Spleen (tissue), 11 donors: ENCODE results near the gene ZNF524. TPM values are rescaled to one million over a fixed set of nuclear protein-coding genes. Genes with fewer than 3 reads are reported as not detected.

ENCODE experiments used
- DNase-seq: peaks from one replicate; pipeline ENCODE4 v3.0.0-alpha.2; 2020
- H3K27ac ChIP-seq, 8 donors: fragments of 200-600 bp; sonication (generic) in 7 of 8; 1 replicate in 4 of 8; 2 replicates in 4 of 8; pipeline versions ENCODE4 v1.5.0 to v1.8.0; 2016 to 2021; ENCODE audit warnings: inconsistent platforms in 4 of 8, mild to moderate bottlenecking in 4 of 8, moderate library complexity in 1 of 8
- H3K27me3 ChIP-seq, 7 donors: fragments of 200-600 bp; sonication (generic) in 6 of 7; replicated peaks in 1 of 7; 1 replicate in 4 of 7; 2 replicates in 3 of 7; pipeline versions ENCODE4 v1.5.0 to v1.8.0; 2016 to 2021; ENCODE audit warnings: inconsistent platforms in 3 of 7, mild to moderate bottlenecking in 1 of 7
- H3K36me3 ChIP-seq, 6 donors: fragments of 200-600 bp; sonication (generic) in 5 of 6; 1 replicate in 4 of 6; 2 replicates in 2 of 6; pipeline versions ENCODE4 v1.5.0 to v1.8.0; 2016 to 2021; ENCODE audit warnings: inconsistent platforms in 2 of 6
- H3K4me1 ChIP-seq, 6 donors: fragments of 200-600 bp; sonication (generic) in 5 of 6; 1 replicate in 3 of 6; 2 replicates in 3 of 6; pipeline versions ENCODE4 v1.5.0 to v1.8.0; 2016 to 2021; ENCODE audit warnings: inconsistent platforms in 3 of 6
- H3K4me3 ChIP-seq, 8 donors: fragments of 200-600 bp; sonication (generic) in 7 of 8; 1 replicate in 4 of 8; 2 replicates in 4 of 8; pipeline versions ENCODE4 v1.5.0 to v1.8.0; 2016 to 2021; ENCODE audit warnings: inconsistent platforms in 4 of 8, mild to moderate bottlenecking in 4 of 8, moderate library complexity in 2 of 8
- H3K9me3 ChIP-seq, 8 donors: fragments of 200-600 bp; sonication (generic) in 7 of 8; 1 replicate in 4 of 8; 2 replicates in 4 of 8; pipeline versions ENCODE4 v1.5.0 to v1.8.0; 2016 to 2021; ENCODE audit warnings: inconsistent platforms in 4 of 8
- CTCF ChIP-seq, 11 experiments: fragments of 200-600 bp in 7 of 11; fragments of 450-650 bp in 4 of 11; sonication (generic) in 4 of 11; IDR thresholded peaks in 8 of 11; conservative IDR thresholded peaks in 3 of 11; 1 replicate in 7 of 11; 2 replicates in 4 of 11; pipeline versions ENCODE4 v1.4.0 to v1.8.0; 2016 to 2021; ENCODE audit warnings: antibody characterized with exemption in 11 of 11, inconsistent platforms in 4 of 11, mild to moderate bottlenecking in 1 of 11
- POLR2A ChIP-seq, 3 donors: fragments of 450-650 bp; IDR thresholded peaks; one replicate each; pipeline ENCODE4 v1.5.1; 2017; ENCODE audit warnings: antibody characterized with exemption in 3 of 3, mild to moderate bottlenecking in 1 of 3
- POLR2AphosphoS5 ChIP-seq, 3 donors: sonication (generic); formaldehyde crosslinking; IDR thresholded peaks; one replicate each; pipeline ENCODE4 v1.5.1; 2017; ENCODE audit warnings: antibody characterized with exemption in 3 of 3
- WGBS, 5 donors: extraction: QIAGEN DNeasy Blood & Tissue Kit in 3 of 5; methylation state at CpG; one replicate each; pipeline versions ENCODE4 v1.1.5 to v1.1.7; 2013 to 2018; 5-methylcytosine and 5-hydroxymethylcytosine counted together
- intact Hi-C: fragments of 100-400 bp; cut with DNase I; formaldehyde crosslinking; loops from one replicate; pipeline ENCODE4 v1.15.0; 2023; ENCODE audit warnings: low total_unique reads
- polyA plus RNA-seq, 3 donors: library from polyadenylated mRNA; stranded (reverse); fragments of 200-250 nt; gene quantifications; one replicate each; pipeline ENCODE4 v1.2.1, GENCODE V29; 2013
- total RNA-seq, 7 donors: library from RNA; depleted of rRNA in 3 of 7; stranded (reverse); fragments of >200 nt in 3 of 7; fragmentation: NEBNext Ultra II Directional in 4 of 7; extraction: Animal tissue kit (Norgen Biotek cat#: 25700) in 4 of 7; gene quantifications; one replicate each; pipeline versions ENCODE4 v1.1.0 to v1.2.1, GENCODE V29; 2016 to 2021
- donor health status: healthy with polysubstance abuse.
- donor health status: DM: no; HTN: no; CAD: no; lungs with moderate emphysema.
- donor health status: DM: no; HTN: no; CAD: no.
- donor health status: Bipolar disorder and iron deficiency.
- donor health status: healthy.
- donor health status: DM: no; HTN: no; CAD: no.
- donor health status: DM: yes; HTN: yes; CAD: no.

ZNF524 gene
- total and polyA plus RNA-seq, 10 donors: 19.7 to 57.8 (median 30.2) TPM

- peak; percentile 82 for DNase-seq
- H3K9me3 ChIP-seq: no peaks in the 10 kb centered on the region
- no peak for TF ChIP-seq POLR2AphosphoS5 (IDR thresholded peaks at IDR 0.05)
- peaks cover 0 to 29% (median 0%) of the 10 kb centered on the region in 6 donors for H3K36me3 ChIP-seq
- no peak overlapping the region for H3K27ac ChIP-seq
- H3K27me3 ChIP-seq: peaks cover 0 to 9% (median 0%) of the 10 kb centered on the region in 7 donors
- H3K4me3 ChIP-seq: no peak overlapping the region
- WGBS, 5 donors: 83 to 95% (median 88%) methylated on average over 18 of the region's 18 CpGs
- H3K4me1 ChIP-seq: peaks cover 32 to 76% (median 56%) of the 10 kb centered on the region in 6 donors
- intact Hi-C loops: no loop called here
Measured at GRCh38 chr19:55651236-55651635, 51.1 kb downstream of the ZNF524 start.

DNA sequence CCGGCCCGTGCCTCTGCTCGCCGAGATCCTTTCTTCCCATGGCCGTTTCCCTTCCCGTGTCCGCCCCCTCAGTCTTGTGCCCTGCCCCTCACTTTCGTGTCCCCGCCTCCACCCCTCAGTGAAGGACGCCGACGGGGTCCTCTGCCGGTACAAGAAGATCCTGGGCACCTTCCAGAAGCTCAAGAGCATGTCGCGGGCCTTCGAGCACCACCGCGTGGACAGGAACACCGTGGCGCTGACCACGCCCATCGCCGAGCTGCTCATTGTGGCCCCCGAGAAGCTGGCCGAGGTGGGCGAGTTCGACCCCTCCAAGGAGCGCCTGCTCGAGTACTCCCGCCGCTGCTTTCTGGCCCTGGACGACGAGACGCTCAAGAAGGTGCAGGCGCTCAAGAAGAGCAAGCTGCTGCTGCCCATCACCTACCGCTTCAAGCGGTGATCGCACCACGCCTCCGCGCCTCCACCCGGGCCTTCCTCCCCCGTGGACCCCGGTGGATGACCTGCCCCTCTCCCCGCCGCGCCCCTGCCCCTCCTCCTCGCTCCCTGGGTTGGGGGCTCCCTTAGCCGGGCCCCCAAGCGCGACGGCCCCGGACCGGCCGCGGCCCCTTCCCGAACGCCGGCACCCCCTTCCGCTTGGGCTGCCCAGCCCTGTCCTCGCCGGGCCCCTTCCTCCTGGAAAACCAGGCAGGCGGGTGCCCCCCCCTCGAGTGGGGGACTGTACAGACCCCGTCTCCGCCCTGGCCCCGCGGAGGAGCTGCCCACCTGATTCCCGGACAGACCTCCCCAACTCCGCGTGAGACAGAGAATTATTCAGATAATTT, 52.4 kb downstream of the ZNF524 start:
- intact Hi-C loops: no loop called here
- Histone ChIP-seq H3K9me3 (no peaks in the 10 kb centered on the region), H3K4me1 (peaks cover 35 to 76% (median 56%) of the 10 kb centered on the region in 6 donors), H3K36me3 (peaks cover 0 to 29% (median 0%) of the 10 kb centered on the region in 6 donors), H3K27ac (peak overlapping the region in 4 of 8 donors; percentile 99 to 100 (median 100)), H3K27me3 (peaks cover 0 to 9% (median 0%) of the 10 kb centered on the region in 7 donors), H3K4me3 (peak overlapping the region in 1 of 8 donors; percentile 99)
- DNase-seq: peak; percentile 91
- WGBS, 5 donors: 84 to 87% (median 85%) methylated on average over 65 to 71 of the region's 71 CpGs
- TF ChIP-seq POLR2A (IDR thresholded peaks at IDR 0.05): no peak
- TF ChIP-seq CTCF (IDR thresholded peaks at IDR 0.05 in 8 of 11, conservative IDR thresholded peaks at IDR 0.05 in 3 of 11): no peak
- TF ChIP-seq POLR2AphosphoS5 (IDR thresholded peaks at IDR 0.05): no peak

Other genes with a start within 250 kb of the ZNF524 start
- gene COX6B2, start 245.6 kb upstream of the ZNF524 start, total RNA-seq: 1 to 10 TPM in 1 of 7 donors, under 1 TPM in 4, not detected in 2; 0.30 to 1.6 (median 0.63) TPM
- gene COX6B2, start 245.6 kb upstream of the ZNF524 start, polyA plus RNA-seq: under 1 TPM in 2 of 3 donors, not detected in 1; 0.06 to 0.08 TPM
- gene GARIN5B, start 237.0 kb upstream of the ZNF524 start, total RNA-seq: not detected
- gene GARIN5B, start 237.0 kb upstream of the ZNF524 start, polyA plus RNA-seq: not detected
- under 1 TPM in 1 of 7 donors, not detected in 6; 0.23 TPM for gene IL11, start 229.8 kb upstream of the ZNF524 start, total RNA-seq
- gene IL11, start 229.8 kb upstream of the ZNF524 start, polyA plus RNA-seq: under 1 TPM in 2 of 3 donors, not detected in 1; 0.04 to 0.06 TPM
- not detected for gene TMEM190, start 223.5 kb upstream of the ZNF524 start, total RNA-seq
- under 1 TPM in 1 of 3 donors, not detected in 2; 0.20 TPM for gene TMEM190, start 223.5 kb upstream of the ZNF524 start, polyA plus RNA-seq
- gene TMEM238, start 216.0 kb upstream of the ZNF524 start, total RNA-seq: 1 to 10 TPM; 3.7 to 8.8 (median 5.0) TPM
- under 1 TPM in 2 of 3 donors, not detected in 1; 0.17 to 0.32 TPM for gene TMEM238, start 216.0 kb upstream of the ZNF524 start, polyA plus RNA-seq
- gene RPL28, start 214.4 kb upstream of the ZNF524 start, total RNA-seq: 1,000 to 10,000 TPM in 5 of 7 donors, 100 to 1,000 TPM in 2; 581 to 2,029 (median 1,447) TPM
- 1,000 to 10,000 TPM; 3,566 to 4,833 (median 4,082) TPM for gene RPL28, start 214.4 kb upstream of the ZNF524 start, polyA plus RNA-seq
- gene UBE2S, start 192.5 kb upstream of the ZNF524 start, total RNA-seq: 10 to 100 TPM; 14.4 to 40.8 (median 23.8) TPM
- gene UBE2S, start 192.5 kb upstream of the ZNF524 start, polyA plus RNA-seq: 10 to 100 TPM in 2 of 3 donors, 1 to 10 TPM in 1; 4.9 to 18.7 (median 11.8) TPM
- under 1 TPM in 1 of 7 donors, not detected in 6; 0.27 TPM for gene SHISA7, start 157.0 kb upstream of the ZNF524 start, total RNA-seq
- gene SHISA7, start 157.0 kb upstream of the ZNF524 start, polyA plus RNA-seq: under 1 TPM in 1 of 3 donors, not detected in 2; 0.03 TPM
- gene ISOC2, start 138.6 kb upstream of the ZNF524 start, total RNA-seq: 10 to 100 TPM; 38.6 to 85.0 (median 54.5) TPM
- 10 to 100 TPM; 55.6 to 98.7 (median 64.5) TPM for gene ISOC2, start 138.6 kb upstream of the ZNF524 start, polyA plus RNA-seq
- gene C19orf85, start 135.5 kb upstream of the ZNF524 start, total RNA-seq: not detected
- not detected for gene C19orf85, start 135.5 kb upstream of the ZNF524 start, polyA plus RNA-seq
- gene ZNF628, start 123.7 kb upstream of the ZNF524 start, total RNA-seq: 10 to 100 TPM in 3 of 7 donors, 1 to 10 TPM in 4; 4.4 to 13.6 (median 9.7) TPM
- 1 to 10 TPM; 1.4 to 8.2 (median 1.7) TPM for gene ZNF628, start 123.7 kb upstream of the ZNF524 start, polyA plus RNA-seq
- 10 to 100 TPM in 1 of 7 donors, 1 to 10 TPM in 6; 1.9 to 10.3 (median 6.9) TPM for gene NAT14, start 115.1 kb upstream of the ZNF524 start, total RNA-seq
- 10 to 100 TPM; 13.8 to 17.7 (median 15.5) TPM for gene NAT14, start 115.1 kb upstream of the ZNF524 start, polyA plus RNA-seq
- gene SSC5D, start 111.9 kb upstream of the ZNF524 start, total RNA-seq: 10 to 100 TPM; 11.0 to 30.6 (median 24.1) TPM
- 1 to 10 TPM in 2 of 3 donors, under 1 TPM in 1; 0.61 to 7.4 (median 2.5) TPM for gene SSC5D, start 111.9 kb upstream of the ZNF524 start, polyA plus RNA-seq
- not detected for gene SBK2, start 63.2 kb upstream of the ZNF524 start, total RNA-seq
- gene SBK2, start 63.2 kb upstream of the ZNF524 start, polyA plus RNA-seq: not detected
- not detected for gene SBK3, start 54.7 kb upstream of the ZNF524 start, total RNA-seq
- not detected for gene SBK3, start 54.7 kb upstream of the ZNF524 start, polyA plus RNA-seq
- gene ZNF579, start 19.4 kb upstream of the ZNF524 start, total RNA-seq: 10 to 100 TPM in 2 of 7 donors, 1 to 10 TPM in 4, under 1 TPM in 1; 0.72 to 10.6 (median 6.5) TPM
- 1 to 10 TPM; 2.8 to 6.9 (median 3.4) TPM for gene ZNF579, start 19.4 kb upstream of the ZNF524 start, polyA plus RNA-seq
- gene FIZ1, start 771 bp upstream of the ZNF524 start, total RNA-seq: 10 to 100 TPM in 5 of 7 donors, 1 to 10 TPM in 2; 7.6 to 17.3 (median 11.4) TPM
- 10 to 100 TPM in 1 of 3 donors, 1 to 10 TPM in 2; 5.1 to 11.5 (median 7.8) TPM for gene FIZ1, start 771 bp upstream of the ZNF524 start, polyA plus RNA-seq
- gene ZNF865, start 5.4 kb downstream of the ZNF524 start, total RNA-seq: 10 to 100 TPM; 12.2 to 23.3 (median 17.8) TPM
- 10 to 100 TPM in 1 of 3 donors, 1 to 10 TPM in 2; 4.8 to 10.4 (median 5.3) TPM for gene ZNF865, start 5.4 kb downstream of the ZNF524 start, polyA plus RNA-seq
- 1 to 10 TPM; 4.0 to 10.0 (median 7.1) TPM for gene ZNF784, start 24.3 kb downstream of the ZNF524 start, total RNA-seq
- 1 to 10 TPM; 3.3 to 7.6 (median 5.6) TPM for gene ZNF784, start 24.3 kb downstream of the ZNF524 start, polyA plus RNA-seq
- gene ZNF580, start 40.7 kb downstream of the ZNF524 start, total RNA-seq: 10 to 100 TPM; 25.4 to 58.7 (median 31.7) TPM
- gene ZNF580, start 40.7 kb downstream of the ZNF524 start, polyA plus RNA-seq: 10 to 100 TPM; 18.9 to 36.7 (median 33.3) TPM
- 10 to 100 TPM; 21.4 to 34.9 (median 27.2) TPM for gene ZNF581, start 43.4 kb downstream of the ZNF524 start, total RNA-seq
- gene ZNF581, start 43.4 kb downstream of the ZNF524 start, polyA plus RNA-seq: 10 to 100 TPM; 39.8 to 46.5 (median 43.6) TPM
- 10 to 100 TPM; 11.9 to 23.4 (median 14.4) TPM for gene CCDC106, start 47.9 kb downstream of the ZNF524 start, total RNA-seq
- gene CCDC106, start 47.9 kb downstream of the ZNF524 start, polyA plus RNA-seq: 10 to 100 TPM; 26.7 to 40.1 (median 37.8) TPM
- gene U2AF2, start 54.7 kb downstream of the ZNF524 start, total RNA-seq: 100 to 1,000 TPM; 109 to 218 (median 176) TPM
- 100 to 1,000 TPM in 1 of 3 donors, 10 to 100 TPM in 2; 67.2 to 190 (median 85.5) TPM for gene U2AF2, start 54.7 kb downstream of the ZNF524 start, polyA plus RNA-seq
- 100 to 1,000 TPM; 100 to 166 (median 129) TPM for gene EPN1, start 74.9 kb downstream of the ZNF524 start, total RNA-seq
- 100 to 1,000 TPM in 1 of 3 donors, 10 to 100 TPM in 2; 36.8 to 115 (median 42.6) TPM for gene EPN1, start 74.9 kb downstream of the ZNF524 start, polyA plus RNA-seq
- not detected for gene NLRP9, start 138.1 kb downstream of the ZNF524 start, total RNA-seq
- gene NLRP9, start 138.1 kb downstream of the ZNF524 start, polyA plus RNA-seq: not detected
- not detected for gene RFPL4A, start 158.8 kb downstream of the ZNF524 start, total RNA-seq
- not detected for gene RFPL4A, start 158.8 kb downstream of the ZNF524 start, polyA plus RNA-seq
- gene RFPL4AL1, start 168.8 kb downstream of the ZNF524 start, total RNA-seq: not detected
- not detected for gene RFPL4AL1, start 168.8 kb downstream of the ZNF524 start, polyA plus RNA-seq
- gene NLRP11, start 231.7 kb downstream of the ZNF524 start, total RNA-seq: under 1 TPM in 2 of 7 donors, not detected in 5; 0.13 to 0.22 TPM
- gene NLRP11, start 231.7 kb downstream of the ZNF524 start, polyA plus RNA-seq: under 1 TPM in 2 of 3 donors, not detected in 1; 0.03 to 0.08 TPM
- gene NLRP4, start 236.3 kb downstream of the ZNF524 start, total RNA-seq: under 1 TPM in 3 of 7 donors, not detected in 4; 0.07 to 0.46 (median 0.34) TPM
- gene NLRP4, start 236.3 kb downstream of the ZNF524 start, polyA plus RNA-seq: 1 to 10 TPM in 1 of 3 donors, under 1 TPM in 1, not detected in 1; 0.04 to 1.1 TPM